ENCODE measurements around the gene POLR3K. TPM values are rescaled to one million over a fixed set of nuclear protein-coding genes. Genes with fewer than 3 reads are reported as not detected.

Gene POLR3K
- 4.2 and 6.3 TPM in 2 replicates for total RNA-seq

DNA sequence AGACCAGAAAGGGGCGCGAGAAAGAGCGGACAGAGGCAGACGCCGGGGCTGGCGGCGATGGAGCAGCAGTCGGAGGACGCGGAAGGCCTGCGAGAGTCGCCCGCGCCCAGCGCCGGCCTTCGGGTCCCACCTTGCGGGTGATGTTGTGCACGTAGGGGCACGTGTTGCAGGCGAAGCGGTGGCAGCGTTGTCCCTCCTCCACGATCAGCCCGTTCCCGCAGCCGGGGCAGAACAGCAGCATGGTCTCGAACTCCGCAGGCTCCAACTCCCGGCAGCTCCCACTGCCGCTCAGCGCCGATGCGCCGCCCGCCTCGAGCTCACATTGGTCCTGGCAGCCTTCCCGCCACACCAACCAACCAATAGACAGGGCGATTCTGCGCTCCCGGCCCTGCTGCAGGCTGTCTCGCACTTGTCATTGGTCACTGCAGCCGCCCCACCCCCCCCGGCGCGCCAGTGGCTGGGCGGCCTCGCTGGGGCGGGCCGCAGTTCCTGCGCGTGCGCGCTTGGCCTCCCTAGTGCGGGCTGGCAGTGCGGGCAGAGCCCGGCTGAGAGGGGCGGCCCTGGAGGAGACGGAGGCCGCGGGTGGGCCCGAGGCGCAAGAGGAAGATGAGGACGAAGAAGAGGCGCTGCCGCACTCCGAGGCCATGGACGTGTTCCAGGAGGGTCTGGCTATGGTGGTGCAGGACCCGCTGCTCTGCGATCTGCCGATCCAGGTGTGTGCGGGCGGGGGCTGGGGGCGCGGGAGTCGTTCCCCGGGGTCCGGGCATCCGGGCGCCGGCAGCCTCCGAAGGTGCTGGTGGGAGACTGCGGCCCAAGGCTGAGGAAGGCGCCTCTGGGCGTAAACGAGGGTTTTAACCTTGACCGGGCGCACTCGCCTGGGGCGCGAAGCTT is at the start of gene POLR3K, which contains the start of gene SNRNP25:
TSS of gene POLR3K (minus strand) at position 263 of the 891 bp plus-strand sequence. CDS start at position 241, 22 bp downstream.
TSS of gene SNRNP25 (plus strand) at position 483 of the 891 bp plus-strand sequence. CDS start at position 672, 189 bp downstream.

DNA sequence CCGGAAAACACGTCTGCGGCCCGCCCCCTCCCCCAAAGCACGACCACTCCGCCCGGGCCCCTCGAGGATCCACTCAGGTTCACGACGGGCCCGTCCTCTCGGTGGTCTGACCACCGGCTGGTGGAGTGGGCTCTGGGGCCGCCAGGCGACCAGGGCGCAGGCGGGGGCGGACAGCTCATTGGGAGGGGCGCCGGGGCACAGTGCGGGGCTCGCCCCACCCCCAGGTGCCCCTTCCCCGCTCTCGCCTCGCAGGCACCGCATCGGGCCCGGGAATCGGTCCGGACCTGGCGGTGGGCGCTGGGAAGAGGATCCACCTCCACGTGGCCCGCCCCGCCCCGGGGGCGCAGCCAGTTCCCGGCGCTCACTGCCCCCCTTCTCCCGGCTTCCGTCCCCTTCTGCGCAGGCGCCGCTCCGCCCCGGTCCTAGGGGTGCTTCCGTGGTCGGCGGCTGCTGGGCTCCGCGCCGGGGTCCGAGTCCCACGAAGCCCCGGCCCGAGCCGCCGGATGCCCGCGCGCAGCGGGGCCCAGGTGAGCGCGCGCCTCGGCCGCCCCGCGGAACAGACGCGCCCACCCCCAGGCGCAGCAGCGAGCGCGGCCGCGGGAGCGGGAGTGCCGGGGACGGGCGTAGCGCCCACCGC is 24.5 kb upstream of the POLR3K start, which contains the start of gene MPG:
TSS of gene MPG (plus strand) at position 419 of the 637 bp plus-strand sequence. CDS start at position 504, 85 bp downstream.

DNA sequence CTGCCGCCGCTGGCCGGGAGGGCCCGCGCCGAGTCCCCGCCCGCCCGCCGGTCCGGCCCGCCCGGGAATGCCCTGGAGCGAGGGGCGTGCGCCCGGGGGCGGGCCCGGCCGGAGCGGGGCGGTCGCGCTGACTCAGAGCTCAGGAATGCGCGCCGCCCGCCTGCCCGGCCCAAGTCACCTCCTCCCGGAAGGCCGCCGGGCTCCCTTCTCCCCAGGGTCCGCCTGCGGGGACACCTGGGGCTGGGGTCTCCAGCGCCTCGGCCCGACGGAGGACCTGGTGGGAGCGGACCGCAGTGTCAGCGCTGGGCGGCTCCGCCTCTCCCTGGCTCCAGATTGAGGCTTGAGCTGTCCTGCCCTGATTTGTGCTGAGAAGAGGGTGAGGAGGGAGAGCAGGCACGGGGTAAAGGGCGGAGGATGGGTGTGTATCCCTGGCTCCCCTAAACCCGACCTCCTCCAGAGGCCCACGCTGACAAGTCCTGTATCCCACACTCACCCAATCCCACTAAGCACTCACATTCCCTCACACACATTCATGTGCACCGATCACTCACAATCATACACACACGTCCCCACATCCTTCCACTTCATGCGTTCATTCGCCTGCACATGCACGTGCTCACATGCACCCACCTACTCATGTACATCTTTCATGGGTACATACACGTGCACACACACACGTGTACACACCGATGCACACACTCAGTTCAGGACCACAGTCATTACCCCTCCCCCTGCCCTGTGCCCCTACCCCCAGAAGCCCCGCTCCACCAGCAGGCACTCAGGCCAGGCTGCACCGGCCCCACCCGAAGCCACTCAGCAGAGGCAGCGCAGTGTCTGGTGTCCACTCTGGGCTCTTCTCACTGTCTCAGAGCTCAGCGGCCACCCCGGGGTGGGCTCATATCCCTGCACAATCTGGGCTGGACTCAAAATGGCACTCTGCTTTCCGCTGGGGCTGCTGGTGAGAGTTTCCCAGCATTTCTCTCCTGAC is 19.4 kb upstream of the POLR3K start, which contains the start of gene RHBDF1:
TSS of gene RHBDF1 (minus strand) at position 71 of the 988 bp plus-strand sequence. CDS start 7,616 bp downstream, outside the sequence.

Other genes starting within 250 kb of the POLR3K start
- gene SNRNP25, start 220 bp upstream of the POLR3K start, total RNA-seq: 22.5 and 26.7 TPM in 2 replicates
- gene RHBDF1, start 19.0 kb upstream of the POLR3K start, total RNA-seq: 42.1 and 50.4 TPM in 2 replicates
- 216 and 263 TPM in 2 replicates for gene MPG, start 24.6 kb upstream of the POLR3K start, total RNA-seq
- 6.7 and 8.9 TPM in 2 replicates for gene NPRL3, start 85.1 kb upstream of the POLR3K start, total RNA-seq
- gene HBZ, start 99.0 kb upstream of the POLR3K start, total RNA-seq: not detected in 2 replicates
- gene HBM, start 112.4 kb upstream of the POLR3K start, total RNA-seq: not detected in 2 replicates
- gene HBA2, start 119.3 kb upstream of the POLR3K start, total RNA-seq: not detected in 2 replicates
- gene HBA1, start 123.1 kb upstream of the POLR3K start, total RNA-seq: 5.8 TPM in 1 of 2 replicates, not detected in the other
- gene HBQ1, start 126.9 kb upstream of the POLR3K start, total RNA-seq: not detected in 2 replicates
- gene LUC7L, start 175.8 kb upstream of the POLR3K start, total RNA-seq: 29.8 and 30.0 TPM in 2 replicates
- gene FAM234A, start 181.2 kb upstream of the POLR3K start, total RNA-seq: 119 and 130 TPM in 2 replicates
- gene RGS11, start 222.3 kb upstream of the POLR3K start, total RNA-seq: 4.9 and 5.2 TPM in 2 replicates
- gene ARHGDIG, start 227.0 kb upstream of the POLR3K start, total RNA-seq: 2.2 and 2.3 TPM in 2 replicates
- 0.18 and 0.32 TPM in 2 replicates for gene PDIA2, start 229.6 kb upstream of the POLR3K start, total RNA-seq

All from cardiac atrium fibroblast (primary cell).